NCI-H1694 (cell line): Measurements from ENCODE around the gene COMMD3.

ENCODE experiments used
- DNase-seq: peaks from one replicate; lab custom pipeline; 2025; lab: John Stamatoyannopoulos, UW

The COMMD3 gene

DNA sequence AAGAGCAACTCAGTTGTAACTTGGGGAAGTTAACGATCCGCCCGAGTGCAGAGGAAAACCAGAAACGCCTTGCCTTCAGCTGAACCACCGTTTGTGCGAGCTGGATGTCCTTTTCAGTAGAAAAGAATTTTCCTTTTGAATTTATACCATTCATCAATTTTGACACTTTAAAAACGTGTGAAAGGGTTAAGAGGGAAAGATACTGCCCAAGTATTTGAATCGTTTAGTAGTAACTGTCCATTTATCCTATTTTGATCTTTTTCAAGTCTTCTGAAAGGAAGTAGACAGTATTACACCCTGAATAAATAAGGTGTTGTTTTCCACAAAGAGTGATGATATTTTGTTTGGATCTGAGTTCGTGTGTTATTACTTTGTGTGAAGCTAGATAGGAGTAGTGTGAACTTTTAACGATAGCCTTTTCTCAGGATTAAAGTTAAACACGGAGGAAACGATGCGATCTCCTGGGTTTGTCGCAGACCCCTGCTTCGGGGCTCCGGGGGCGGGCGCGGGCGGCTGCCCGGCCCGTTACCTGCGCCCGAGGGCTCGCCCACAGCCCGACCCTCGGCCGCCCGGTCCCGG lies 3.9 kb downstream of the COMMD3 start:
- no peak for DNase-seq

DNA sequence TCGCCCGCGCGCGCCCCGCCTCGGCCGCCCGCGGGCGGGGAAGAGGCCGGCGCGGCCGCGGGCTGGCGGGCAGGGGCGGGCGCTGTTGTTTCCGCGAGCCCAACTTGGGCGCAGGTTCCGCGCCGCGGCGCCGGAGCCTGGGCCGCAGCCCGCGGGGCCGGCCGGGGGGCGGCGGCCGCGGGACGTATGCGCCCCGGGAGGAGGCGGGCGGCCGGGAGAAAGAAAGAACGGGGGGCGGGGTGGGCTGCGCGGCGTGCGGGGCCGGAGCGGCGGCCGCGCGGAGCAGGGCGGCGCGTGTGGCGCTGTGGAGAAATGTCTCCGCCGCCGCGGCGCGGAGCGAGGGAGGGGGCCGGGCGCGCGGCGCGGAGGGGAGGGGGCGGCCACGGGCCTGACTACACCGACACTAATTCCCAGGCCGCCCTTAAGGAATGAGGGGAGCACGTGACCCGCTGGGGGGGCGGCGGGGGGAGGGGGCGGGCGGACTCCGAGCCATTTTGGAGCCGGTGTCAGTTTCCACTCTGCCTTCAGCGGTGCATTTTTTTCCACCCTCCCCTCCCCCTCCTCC lies 4.5 kb downstream of the COMMD3 start, which contains the start of gene BMI1:
Gene BMI1 (plus strand): TSS at position 509 of the 565 bp plus-strand sequence. CDS start 5,351 bp downstream, outside the sequence.
- peak; percentile 18 for DNase-seq

DNA sequence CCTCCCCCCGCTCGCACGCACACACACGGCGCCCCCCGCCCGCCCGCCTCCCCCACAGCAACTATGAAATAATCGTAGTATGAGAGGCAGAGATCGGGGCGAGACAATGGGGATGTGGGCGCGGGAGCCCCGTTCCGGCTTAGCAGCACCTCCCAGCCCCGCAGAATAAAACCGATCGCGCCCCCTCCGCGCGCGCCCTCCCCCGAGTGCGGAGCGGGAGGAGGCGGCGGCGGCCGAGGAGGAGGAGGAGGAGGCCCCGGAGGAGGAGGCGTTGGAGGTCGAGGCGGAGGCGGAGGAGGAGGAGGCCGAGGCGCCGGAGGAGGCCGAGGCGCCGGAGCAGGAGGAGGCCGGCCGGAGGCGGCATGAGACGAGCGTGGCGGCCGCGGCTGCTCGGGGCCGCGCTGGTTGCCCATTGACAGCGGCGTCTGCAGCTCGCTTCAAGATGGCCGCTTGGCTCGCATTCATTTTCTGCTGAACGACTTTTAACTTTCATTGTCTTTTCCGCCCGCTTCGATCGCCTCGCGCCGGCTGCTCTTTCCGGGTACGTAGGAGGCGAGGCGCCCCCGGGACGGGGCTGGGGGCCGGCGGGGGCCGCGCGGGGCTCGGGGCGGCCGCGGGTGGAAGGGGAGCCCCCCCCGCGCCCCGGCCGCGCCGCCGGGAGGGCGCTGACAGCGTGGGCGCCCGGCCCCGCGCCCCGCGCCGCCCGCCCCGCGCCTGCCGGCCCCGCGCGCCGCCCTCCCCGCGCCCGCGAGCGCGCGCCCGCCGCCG lies 5.2 kb downstream of the COMMD3 start:
- DNase-seq = no peak

DNA sequence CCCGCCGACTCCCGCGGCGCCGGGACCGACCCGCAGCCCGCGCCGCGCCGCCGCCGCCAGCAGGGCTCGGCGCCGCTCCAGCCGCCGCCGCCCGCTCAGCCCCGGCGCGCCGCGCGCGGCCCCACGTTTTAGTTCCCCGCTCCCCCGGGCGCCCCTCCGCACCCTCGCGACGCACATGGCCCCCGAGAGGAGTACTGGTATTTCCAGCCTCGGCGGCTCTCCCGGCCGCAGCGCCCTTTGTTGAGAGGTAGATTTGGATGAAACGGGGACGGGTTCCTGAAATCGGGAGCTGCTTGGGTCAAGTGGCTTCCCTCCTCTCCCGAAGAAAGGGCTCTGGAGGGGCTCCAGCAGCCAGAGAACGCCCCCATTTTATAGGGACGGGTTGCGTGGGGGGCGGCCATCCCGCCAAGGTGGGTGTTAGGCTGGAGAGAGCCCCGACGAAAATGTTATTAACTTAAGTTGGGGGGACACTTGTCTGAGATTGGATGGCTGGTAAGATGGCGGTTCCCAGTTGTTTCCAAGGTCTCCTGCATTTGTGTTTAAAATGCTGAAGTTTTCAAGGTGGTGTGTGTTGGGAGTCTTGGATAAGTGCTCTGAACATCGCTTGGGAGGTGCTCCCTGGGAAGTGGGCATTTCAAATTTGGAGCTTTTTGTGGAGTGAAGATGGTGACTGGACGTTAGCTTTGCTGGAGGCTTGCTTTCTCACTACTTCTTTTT lies 5.9 kb downstream of the COMMD3 start:
- DNase-seq = no peak

DNA sequence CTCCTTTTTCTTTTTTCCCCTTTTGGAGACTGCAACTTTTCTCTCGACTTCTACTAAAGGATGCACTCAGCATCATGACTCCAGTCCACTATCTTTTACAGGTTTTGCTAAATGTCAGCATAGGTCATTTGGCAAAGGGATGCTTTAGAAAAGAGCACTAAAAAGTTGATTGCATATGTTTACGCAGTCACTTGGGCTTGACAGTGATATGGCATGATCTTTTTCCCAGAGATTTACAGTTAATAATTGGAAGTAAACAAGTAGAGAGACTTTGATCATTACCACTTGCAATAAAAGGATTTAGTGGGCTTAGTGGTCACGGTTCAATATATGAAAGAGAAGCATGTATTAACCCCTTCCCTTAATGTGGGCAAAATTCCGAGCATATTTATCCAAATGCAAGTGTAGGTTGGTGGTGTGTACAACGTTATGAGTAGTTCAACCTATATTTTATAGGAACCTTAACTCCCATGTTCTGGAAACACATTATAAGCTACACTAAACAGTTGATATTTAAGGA lies 6.5 kb downstream of the COMMD3 start:
- DNase-seq = no peak

DNA sequence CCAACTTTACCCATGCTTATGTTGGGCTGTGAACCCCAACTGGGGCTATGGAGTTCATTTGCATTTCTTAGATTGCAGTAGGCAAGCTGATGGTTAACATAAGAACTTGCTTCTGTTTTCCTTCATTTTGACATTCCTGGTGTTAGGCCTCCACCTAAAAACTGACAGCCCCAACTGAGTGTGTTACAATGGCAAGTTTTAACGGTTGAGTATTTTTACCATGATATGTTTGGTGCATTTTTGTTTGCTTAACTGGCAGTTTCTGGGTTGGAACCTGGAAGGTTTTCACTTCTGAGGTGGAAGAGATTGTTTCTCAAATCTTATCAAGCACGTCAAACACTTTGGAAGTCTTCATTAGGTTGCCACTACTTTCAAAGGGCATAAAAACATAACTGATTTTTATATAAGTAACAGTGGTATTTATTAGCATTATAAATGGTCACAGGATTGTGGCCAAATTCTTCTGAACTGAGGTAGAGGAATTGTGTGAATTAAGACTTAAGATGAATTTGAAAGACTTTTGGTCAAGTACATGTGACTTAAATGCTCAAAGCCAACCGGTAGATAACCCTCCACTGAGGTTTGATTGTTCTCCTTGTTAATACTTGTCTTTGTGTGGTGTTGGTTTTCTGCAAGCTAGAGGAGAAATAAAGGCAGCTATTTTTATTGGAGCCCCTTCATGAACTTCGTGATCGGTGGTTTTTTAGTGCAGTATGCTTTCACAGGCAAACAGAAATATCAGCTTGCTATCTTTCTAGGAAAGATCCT lies 7.5 kb downstream of the COMMD3 start:
- no peak for DNase-seq

DNA sequence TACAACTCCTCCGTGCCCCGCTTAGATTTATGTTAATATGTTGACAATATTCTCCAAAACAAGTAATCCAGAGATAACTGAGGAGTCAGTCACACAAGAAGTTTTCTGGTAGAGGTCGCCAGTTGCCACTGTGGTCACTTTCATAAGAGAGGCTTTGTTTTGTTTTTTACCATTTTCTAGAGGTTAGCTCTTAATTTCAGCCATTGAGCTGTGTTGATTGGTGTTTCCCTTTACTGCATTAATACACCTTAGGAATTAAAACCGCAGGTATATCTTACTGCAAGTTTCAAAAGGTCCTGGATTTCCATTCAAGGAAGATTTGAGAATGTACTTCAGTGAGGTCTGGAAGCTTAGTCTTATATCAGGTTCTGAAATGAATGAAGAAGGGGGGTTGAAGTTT lies 8.2 kb downstream of the COMMD3 start:
- DNase-seq = no peak

DNA sequence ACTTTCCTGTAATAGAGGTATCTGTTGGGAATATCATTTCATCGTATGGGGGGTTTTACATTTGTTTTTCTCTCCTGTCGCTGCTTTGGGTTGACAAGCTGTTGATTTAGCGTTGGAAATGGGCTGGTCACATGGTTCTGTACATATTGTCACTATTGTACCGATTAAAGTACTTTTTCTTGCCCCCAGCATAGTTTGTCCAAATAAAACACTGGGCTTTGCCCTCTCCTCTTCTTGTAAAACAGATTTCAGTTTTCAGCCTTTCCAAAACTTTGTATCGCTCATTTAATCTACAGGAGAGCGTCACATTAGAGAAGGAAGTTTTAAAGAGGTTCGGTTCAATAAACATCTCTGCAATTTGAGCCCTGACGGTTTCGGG lies 8.7 kb downstream of the COMMD3 start:
- DNase-seq = no peak

DNA sequence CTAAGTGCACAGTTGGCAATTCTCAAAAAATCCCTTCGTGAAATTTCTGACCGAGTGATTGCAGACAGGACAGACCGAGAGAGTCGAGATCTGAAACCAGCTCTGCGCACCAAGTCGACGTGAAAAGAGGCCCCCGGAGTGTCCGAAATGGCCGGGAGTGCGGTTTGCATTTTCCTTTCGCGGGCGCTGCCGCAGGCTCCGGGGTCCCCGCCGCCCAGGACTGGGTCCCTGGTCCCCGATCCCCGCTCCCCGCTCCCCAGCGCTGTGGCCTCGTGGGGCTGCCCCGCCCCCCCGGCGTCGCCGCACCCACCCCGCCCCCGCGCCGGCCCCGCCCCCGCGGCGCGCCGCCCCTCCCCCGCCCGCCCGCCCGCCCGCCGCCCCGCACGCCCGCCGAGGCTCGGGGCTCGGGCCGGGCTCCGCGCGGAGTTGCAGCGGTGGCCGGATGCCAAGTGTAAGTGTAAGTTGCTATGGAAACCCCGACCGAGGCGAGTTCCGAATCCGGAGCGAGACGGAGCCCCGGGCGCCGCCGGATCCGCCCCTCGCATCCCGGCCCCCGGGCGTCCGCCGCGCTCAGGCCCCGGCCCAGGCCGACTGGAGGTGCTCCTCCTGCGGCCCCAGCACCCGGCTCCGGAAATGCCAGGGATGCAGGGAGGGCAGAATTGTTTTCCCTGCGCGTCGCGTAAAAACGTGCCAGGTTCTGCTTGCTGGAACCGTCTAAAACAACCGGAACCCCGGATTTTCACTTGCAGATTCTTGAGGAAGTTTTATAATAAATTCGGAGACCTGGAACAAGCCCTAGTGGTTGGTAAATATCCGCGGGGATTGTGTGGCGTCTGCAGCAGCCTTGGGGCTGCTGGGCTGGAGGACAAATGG lies 9.3 kb downstream of the COMMD3 start:
- no peak for DNase-seq

DNA sequence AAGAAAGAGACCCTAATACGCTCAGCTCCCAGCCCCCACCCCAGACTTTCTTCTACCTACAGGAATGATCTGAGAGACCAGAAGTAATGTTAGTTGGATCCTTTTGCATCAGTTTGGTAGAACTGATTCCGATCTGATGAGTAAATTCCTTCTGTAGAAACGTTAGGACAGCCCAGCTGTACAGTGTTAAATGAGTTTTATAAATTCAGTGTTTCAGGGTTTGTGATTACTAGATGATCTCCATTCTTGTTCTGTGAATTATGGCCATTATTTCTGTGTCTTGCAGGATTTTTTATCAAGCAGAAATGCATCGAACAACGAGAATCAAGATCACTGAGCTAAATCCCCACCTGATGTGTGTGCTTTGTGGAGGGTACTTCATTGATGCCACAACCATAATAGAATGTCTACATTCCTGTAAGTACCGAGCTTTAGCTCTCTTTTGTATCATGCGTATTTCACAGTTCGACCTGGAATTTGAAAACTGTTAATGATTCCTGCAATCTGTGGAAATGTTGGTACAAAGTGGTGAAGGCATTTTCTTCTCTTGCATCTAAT lies 10.0 kb downstream of the COMMD3 start:
- DNase-seq = no peak

DNA sequence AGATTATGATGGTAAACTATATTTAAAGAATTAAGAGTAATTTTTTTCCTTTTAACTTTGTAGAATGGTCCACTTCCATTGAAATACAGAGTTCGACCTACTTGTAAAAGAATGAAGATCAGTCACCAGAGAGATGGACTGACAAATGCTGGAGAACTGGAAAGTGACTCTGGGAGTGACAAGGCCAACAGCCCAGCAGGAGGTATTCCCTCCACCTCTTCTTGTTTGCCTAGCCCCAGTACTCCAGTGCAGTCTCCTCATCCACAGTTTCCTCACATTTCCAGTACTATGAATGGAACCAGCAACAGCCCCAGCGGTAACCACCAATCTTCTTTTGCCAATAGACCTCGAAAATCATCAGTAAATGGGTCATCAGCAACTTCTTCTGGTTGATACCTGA lies 13.0 kb downstream of the COMMD3 start:
- no peak for DNase-seq

DNA sequence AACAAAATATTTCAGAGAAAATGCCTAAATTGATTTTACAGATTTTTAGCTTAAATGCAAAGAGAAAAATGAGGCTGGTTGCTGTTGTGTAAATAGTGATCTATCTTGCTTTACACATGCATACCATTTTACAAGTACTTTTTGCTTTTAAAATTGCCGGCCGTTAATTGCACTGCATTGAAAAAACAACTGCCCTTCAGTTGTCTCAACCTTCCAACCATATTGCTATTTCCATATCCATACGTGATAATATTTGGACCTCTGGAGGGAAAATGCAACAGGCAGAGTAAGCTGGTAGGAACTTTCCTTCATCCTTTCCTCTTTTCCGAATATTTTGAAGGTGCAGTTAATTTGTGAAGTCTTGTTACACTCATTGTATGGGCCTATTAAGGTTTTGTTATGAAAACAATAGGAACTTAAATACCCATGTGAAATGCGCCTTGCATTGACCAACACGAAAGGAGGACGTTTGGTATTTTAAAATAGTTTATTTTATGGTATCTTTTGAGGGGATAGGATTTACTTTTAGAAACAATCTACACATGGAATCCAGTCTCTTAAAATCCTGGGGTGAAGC lies 16.0 kb downstream of the COMMD3 start:
- no peak for DNase-seq

DNA sequence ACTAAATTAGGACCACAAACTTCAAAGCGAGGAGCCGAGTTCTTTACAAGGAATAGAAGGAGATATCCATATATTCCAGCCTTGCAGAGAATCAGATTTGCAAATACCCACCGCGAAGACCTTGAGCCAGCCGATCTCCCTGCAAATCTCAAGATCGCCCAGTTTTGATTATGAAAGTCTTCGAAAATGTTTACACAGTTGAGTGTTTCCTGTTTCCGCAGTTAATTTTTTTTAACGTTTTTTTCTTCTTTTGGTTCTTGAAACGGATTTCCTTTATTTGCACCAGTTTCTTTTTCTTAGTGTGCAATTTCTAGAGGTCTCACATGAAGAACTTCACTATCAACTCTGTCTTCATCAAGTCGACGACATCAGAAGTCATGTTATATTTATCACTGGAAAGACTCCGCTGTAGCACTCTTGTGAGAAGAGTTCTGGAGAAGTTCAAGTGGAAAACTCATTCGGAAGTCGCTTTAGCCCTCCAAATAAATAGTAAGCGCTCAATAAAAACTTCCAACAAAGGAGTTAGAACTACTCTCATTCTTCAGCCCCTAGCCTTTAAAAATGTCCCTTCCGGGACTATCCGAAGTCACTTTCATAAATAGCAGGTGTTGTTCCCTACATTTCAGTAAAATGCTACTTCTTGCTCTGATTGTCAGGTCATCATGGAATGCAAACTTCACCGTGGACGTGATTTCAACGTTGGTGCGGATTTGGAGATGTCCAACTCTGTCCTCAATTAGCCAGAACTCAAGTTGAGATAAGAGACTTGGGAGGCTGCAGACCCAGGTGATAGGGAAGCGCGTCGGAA lies 17.2 kb downstream of the COMMD3 start:
- no peak for DNase-seq

DNA sequence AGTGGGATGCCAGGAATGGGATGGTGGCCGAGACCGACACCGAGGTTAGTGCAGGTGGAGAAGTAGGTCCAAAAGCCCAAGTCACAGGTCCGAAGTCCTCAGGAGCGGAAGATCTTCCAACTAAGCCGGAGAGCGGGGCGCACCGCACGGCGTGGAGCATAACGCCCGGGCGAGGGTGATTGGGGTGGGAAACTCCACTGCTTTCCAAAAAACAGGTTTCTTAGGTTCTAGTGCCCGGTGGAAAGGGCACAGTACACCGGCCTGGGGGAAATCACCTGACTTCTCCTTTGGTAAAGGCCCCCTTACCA lies 17.7 kb downstream of the COMMD3 start:
- DNase-seq = no peak

DNA sequence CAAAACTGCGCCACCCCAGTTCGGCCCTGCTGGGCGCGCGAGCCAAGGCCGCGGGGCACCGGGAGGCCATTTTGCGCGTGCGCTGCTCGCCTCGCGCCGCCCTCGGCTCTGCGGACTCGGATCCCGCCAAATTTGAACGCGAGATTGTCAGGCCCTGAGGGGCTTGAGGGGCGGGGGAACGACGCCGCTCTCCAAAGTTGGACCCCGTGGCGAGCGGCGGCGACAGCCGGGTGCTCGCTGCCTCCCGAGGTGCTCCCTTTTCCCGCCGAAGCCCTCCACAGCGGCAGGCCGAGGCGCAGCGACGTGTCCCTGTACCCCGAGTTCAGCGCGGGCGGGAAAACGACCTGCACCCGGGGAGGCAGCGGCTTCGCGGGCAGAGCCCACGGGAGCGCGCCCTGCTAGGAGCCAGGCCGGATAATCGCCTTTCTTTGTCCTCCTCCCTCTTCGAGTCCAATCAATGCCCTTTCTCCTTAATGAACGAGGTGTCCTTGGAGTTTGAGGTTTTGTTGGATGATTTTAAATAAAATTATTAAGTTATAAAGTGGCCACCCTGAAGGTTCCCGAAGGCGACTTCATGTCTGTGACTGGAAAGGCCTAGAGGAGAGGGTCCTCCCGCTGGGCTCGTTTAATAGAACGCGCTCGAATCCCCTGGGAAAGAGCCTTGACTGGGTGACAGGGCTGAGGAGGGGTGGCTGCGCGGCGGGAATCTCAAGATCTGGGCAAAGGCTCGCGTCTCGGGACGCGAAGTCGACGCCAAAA lies 18.4 kb downstream of the COMMD3 start:
- DNase-seq = no peak

DNA sequence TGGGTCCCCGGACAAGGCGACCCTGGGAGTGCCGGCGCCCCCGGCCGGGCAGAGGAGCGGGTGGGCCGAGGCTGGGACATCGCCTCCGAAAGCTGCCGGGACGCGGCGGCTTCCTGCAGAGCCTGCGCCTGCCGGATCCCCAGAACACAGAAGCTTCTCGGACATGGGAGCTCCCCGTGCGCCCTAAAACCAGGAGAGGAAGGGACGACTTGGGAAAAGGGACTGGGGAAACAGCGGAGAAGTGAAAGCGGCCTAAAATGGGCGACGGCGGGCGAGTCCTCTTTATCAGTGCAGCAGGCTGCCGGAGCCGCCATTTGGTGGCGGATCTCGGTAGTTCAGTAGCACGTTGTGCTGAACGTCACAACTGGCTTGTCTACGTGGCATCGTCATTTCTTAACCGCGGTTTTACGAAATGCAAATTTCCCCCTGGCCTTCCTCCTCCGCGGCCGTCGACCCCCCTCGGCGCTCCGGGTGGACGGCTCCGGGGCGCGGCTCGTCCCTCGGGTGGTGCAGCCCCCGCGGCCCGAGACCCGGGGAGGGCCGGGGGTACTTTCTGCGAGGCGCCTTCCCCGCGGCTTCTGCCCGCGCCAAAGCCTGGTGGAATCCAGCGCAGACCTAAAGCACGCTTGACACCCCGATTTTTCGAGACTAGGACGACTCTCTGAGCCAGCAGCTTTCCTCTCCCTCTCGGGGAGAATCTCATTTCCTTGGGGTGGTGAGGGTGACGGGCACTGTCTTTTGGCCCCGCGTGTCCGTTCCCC lies 19.2 kb downstream of the COMMD3 start:
- no peak for DNase-seq

DNA sequence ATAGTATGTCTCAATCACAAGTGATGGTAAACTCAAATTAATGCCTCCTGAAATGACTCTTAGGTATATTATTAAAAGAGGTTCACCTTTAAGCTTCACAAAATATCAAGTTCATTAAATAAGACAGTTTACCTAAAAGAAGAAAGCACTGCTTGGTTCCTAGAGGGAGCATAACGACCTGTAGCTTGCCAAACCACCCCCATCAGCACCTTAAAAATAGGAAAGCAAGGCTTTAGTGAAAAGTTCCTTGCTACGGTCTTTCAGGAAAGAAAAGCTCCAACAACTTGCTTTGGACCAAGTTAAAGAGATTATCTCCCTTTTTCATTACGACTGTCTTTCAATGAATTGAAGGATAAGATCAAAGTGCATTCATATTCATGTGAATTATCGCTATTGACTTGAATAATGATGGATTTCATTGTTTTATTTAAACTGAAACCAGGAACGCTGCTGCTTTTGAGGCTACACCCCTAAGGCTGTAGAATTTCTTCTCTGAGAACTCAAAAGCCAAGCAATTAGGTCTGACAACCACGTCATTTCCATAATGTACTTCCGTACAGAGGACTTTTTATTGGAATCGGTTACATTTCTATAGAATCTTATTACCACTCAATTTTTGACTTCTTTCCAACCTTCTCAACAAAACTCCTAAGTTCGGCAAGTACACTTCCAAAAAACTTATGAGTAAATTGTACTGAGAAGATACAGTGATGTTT lies 22.2 kb downstream of the COMMD3 start:
- DNase-seq = no peak
